Naive B cell (primary cell): ENCODE data around the gene THADA. TPM values are rescaled to one million over a fixed set of nuclear protein-coding genes. Genes with fewer than 3 reads are reported as not detected.

Source experiments
- ATAC-seq, 2 donors: fragments of 150-1000 bp; cut with Tn5 transposase; 2 replicates each; pipeline ENCODE4 v1.10.0; 2021; ENCODE audit warnings: low read depth in 2 of 2, mild to moderate bottlenecking in 2 of 2, moderate library complexity in 2 of 2
- DNase-seq: peaks from one replicate; pipeline ENCODE4 v3.0.0; 2022
- H3K27ac Mint-ChIP-seq, 6 donors: one replicate each; pipeline ENCODE4 v1.8.0; 2020 to 2022; ENCODE audit warnings: mild to moderate bottlenecking in 6 of 6, mixed read lengths in 6 of 6, moderate library complexity in 5 of 6, inconsistent platforms in 2 of 6
- H3K27me3 Mint-ChIP-seq, 3 donors: one replicate each; pipeline ENCODE4 v1.8.0; 2021 to 2022; ENCODE audit warnings: mixed read lengths in 3 of 3, mild to moderate bottlenecking in 1 of 3
- H3K36me3 Mint-ChIP-seq, 2 donors: one replicate each; pipeline ENCODE4 v1.8.0; 2020 to 2022; ENCODE audit warnings: mixed read lengths in 2 of 2, inconsistent platforms in 1 of 2, mild to moderate bottlenecking in 1 of 2
- H3K4me1 Mint-ChIP-seq, 3 donors: one replicate each; pipeline ENCODE4 v1.8.0; 2020 to 2022; ENCODE audit warnings: mixed read lengths in 3 of 3, inconsistent platforms in 1 of 3, mild to moderate bottlenecking in 1 of 3, moderate library complexity in 1 of 3
- H3K4me3 Mint-ChIP-seq, 8 donors: one replicate each; pipeline ENCODE4 v1.8.0; 2020 to 2022; ENCODE audit warnings: mild to moderate bottlenecking in 8 of 8, mixed read lengths in 8 of 8, moderate library complexity in 8 of 8, inconsistent platforms in 2 of 8
- H3K9me3 Mint-ChIP-seq, 7 donors: one replicate each; pipeline ENCODE4 v1.8.0; 2020 to 2022; ENCODE audit warnings: mixed read lengths in 7 of 7, mild to moderate bottlenecking in 5 of 7, inconsistent platforms in 2 of 7, moderate library complexity in 1 of 7
- polyA plus RNA-seq, 6 donors: library from polyadenylated mRNA; unstranded; fragments of 300-500 nt; fragmentation: Illumina TruSeq; gene quantifications; one replicate each; pipeline ENCODE4 v1.2.3, GENCODE V29; 2021; ENCODE audit warnings: low read depth in 6 of 6

THADA gene
- polyA plus RNA-seq, 6 donors from 2014 or later, result 8.3 to 20.2 (median 13.0) TPM

- ATAC-seq (no peak), DNase-seq (no peak)
- peak overlapping the region in 1 of 6 donors; percentile 49 for H3K27ac Mint-ChIP-seq
- H3K4me3 Mint-ChIP-seq, result no peak overlapping the region
- peaks cover 0 to 9% (median 0%) of the 10 kb centered on the region in 7 donors for H3K9me3 Mint-ChIP-seq
- H3K27me3 Mint-ChIP-seq, result no peaks in the 10 kb centered on the region
- peaks cover 4 to 18% (median 5%) of the 10 kb centered on the region in 3 donors for H3K4me1 Mint-ChIP-seq
- peaks cover 18 to 21% of the 10 kb centered on the region in 2 donors for H3K36me3 Mint-ChIP-seq
Measured at GRCh38 chr2:43524177-43524965, 71.5 kb downstream of the THADA start.

- Mint-ChIP-seq H3K4me1 (peaks cover 12 to 30% (median 15%) of the 10 kb centered on the region in 3 donors), H3K9me3 (peaks cover 0 to 9% (median 0%) of the 10 kb centered on the region in 7 donors), H3K27ac (peak overlapping the region in 1 of 6 donors; percentile 4), H3K36me3 (peaks cover 18 to 21% of the 10 kb centered on the region in 2 donors), H3K27me3 (no peaks in the 10 kb centered on the region), H3K4me3 (no peak overlapping the region)
- DNase-seq, result no peak
- ATAC-seq, result no peak
Measured at GRCh38 chr2:43522177-43522576, 73.7 kb downstream of the THADA start.

- Mint-ChIP-seq H3K4me3 (no peak overlapping the region), H3K36me3 (peaks cover 16 to 18% of the 10 kb centered on the region in 2 donors), H3K4me1 (peaks cover 12 to 30% (median 17%) of the 10 kb centered on the region in 3 donors), H3K27me3 (no peaks in the 10 kb centered on the region), H3K9me3 (peaks cover 0 to 9% (median 0%) of the 10 kb centered on the region in 7 donors), H3K27ac (peak overlapping the region in 1 of 6 donors; percentile 4)
- ATAC-seq (no peak), DNase-seq (no peak)
Measured at GRCh38 chr2:43521568-43521967, 74.3 kb downstream of the THADA start.

- H3K4me1 Mint-ChIP-seq, result peaks cover 18 to 36% (median 24%) of the 10 kb centered on the region in 3 donors
- H3K4me3 Mint-ChIP-seq, result no peak overlapping the region
- ATAC-seq (no peak), DNase-seq (no peak)
- peaks cover 10 to 12% of the 10 kb centered on the region in 2 donors for H3K36me3 Mint-ChIP-seq
- no peak overlapping the region for H3K27ac Mint-ChIP-seq
- H3K27me3 Mint-ChIP-seq, result no peaks in the 10 kb centered on the region
- peaks cover 0 to 6% (median 0%) of the 10 kb centered on the region in 7 donors for H3K9me3 Mint-ChIP-seq
Measured at GRCh38 chr2:43520919-43521318, 74.9 kb downstream of the THADA start.

- ATAC-seq, result peak in 1 of 2 donors; percentile 6
- DNase-seq, result no peak
- H3K4me3 Mint-ChIP-seq, result no peak overlapping the region
- H3K4me1 Mint-ChIP-seq, result peaks cover 21 to 34% (median 24%) of the 10 kb centered on the region in 3 donors
- H3K27me3 Mint-ChIP-seq, result no peaks in the 10 kb centered on the region
- H3K36me3 Mint-ChIP-seq, result peaks cover 0 to 3% of the 10 kb centered on the region in 2 donors
- no peaks in the 10 kb centered on the region for H3K9me3 Mint-ChIP-seq
- H3K27ac Mint-ChIP-seq, result peak overlapping the region in 4 of 6 donors; percentile 20 to 48 (median 32)
Measured at GRCh38 chr2:43519643-43520221, 76.1 kb downstream of the THADA start.

- no peak for DNase-seq
- ATAC-seq, result no peak
- H3K9me3 Mint-ChIP-seq, result no peaks in the 10 kb centered on the region
- peaks cover 21 to 32% (median 24%) of the 10 kb centered on the region in 3 donors for H3K4me1 Mint-ChIP-seq
- no peaks in the 10 kb centered on the region for H3K27me3 Mint-ChIP-seq
- H3K27ac Mint-ChIP-seq, result peak overlapping the region in 4 of 6 donors; percentile 2 to 60 (median 32)
- peaks cover 0 to under 1% of the 10 kb centered on the region in 2 donors for H3K36me3 Mint-ChIP-seq
- H3K4me3 Mint-ChIP-seq, result no peak overlapping the region
Measured at GRCh38 chr2:43518718-43519117, 77.1 kb downstream of the THADA start.

- DNase-seq (no peak), ATAC-seq (no peak)
- no peaks in the 10 kb centered on the region for H3K27me3 Mint-ChIP-seq
- no peak overlapping the region for H3K4me3 Mint-ChIP-seq
- no peaks in the 10 kb centered on the region for H3K9me3 Mint-ChIP-seq
- H3K27ac Mint-ChIP-seq, result peak overlapping the region in 5 of 6 donors; percentile 6 to 48 (median 36)
- H3K4me1 Mint-ChIP-seq, result peaks cover 21 to 32% (median 24%) of the 10 kb centered on the region in 3 donors
- no peaks in the 10 kb centered on the region for H3K36me3 Mint-ChIP-seq
Measured at GRCh38 chr2:43518181-43518580, 77.7 kb downstream of the THADA start.

GRCh38 chr2:43515807-43516497, 79.9 kb downstream of the THADA start:
- ATAC-seq, result no peak
- Mint-ChIP-seq H3K9me3 (no peaks in the 10 kb centered on the region), H3K4me1 (peaks cover 17 to 26% (median 23%) of the 10 kb centered on the region in 3 donors), H3K36me3 (peaks cover 6 to 9% of the 10 kb centered on the region in 2 donors), H3K4me3 (peak overlapping the region in 1 of 8 donors; percentile 2), H3K27ac (peak overlapping the region in 4 of 6 donors; percentile 4 to 44 (median 18)), H3K27me3 (no peaks in the 10 kb centered on the region)
- no peak for DNase-seq

GRCh38 chr2:43515248-43515647, 80.6 kb downstream of the THADA start:
- no peaks in the 10 kb centered on the region for H3K27me3 Mint-ChIP-seq
- H3K9me3 Mint-ChIP-seq, result no peaks in the 10 kb centered on the region
- ATAC-seq (no peak), DNase-seq (no peak)
- no peak overlapping the region for H3K27ac Mint-ChIP-seq
- H3K4me1 Mint-ChIP-seq, result peaks cover 17 to 26% (median 23%) of the 10 kb centered on the region in 3 donors
- H3K4me3 Mint-ChIP-seq, result no peak overlapping the region
- peaks cover 6 to 9% of the 10 kb centered on the region in 2 donors for H3K36me3 Mint-ChIP-seq

- H3K36me3 Mint-ChIP-seq, result peaks cover 6 to 9% of the 10 kb centered on the region in 2 donors
- no peak overlapping the region for H3K27ac Mint-ChIP-seq
- H3K27me3 Mint-ChIP-seq, result no peaks in the 10 kb centered on the region
- no peak for DNase-seq
- H3K4me3 Mint-ChIP-seq, result no peak overlapping the region
- peaks cover 15 to 21% (median 18%) of the 10 kb centered on the region in 3 donors for H3K4me1 Mint-ChIP-seq
- no peak for ATAC-seq
- H3K9me3 Mint-ChIP-seq, result no peaks in the 10 kb centered on the region
Measured at GRCh38 chr2:43513796-43514195, 82.0 kb downstream of the THADA start.

- ATAC-seq, result no peak
- no peak overlapping the region for H3K27ac Mint-ChIP-seq
- no peak for DNase-seq
Measured at GRCh38 chr2:43513216-43513615, 82.6 kb downstream of the THADA start.

GRCh38 chr2:43511199-43511598, 84.6 kb downstream of the THADA start:
- H3K9me3 Mint-ChIP-seq, result no peaks in the 10 kb centered on the region
- peaks cover 6 to 15% of the 10 kb centered on the region in 2 donors for H3K36me3 Mint-ChIP-seq
- ATAC-seq, result no peak
- H3K27me3 Mint-ChIP-seq, result no peaks in the 10 kb centered on the region
- H3K4me1 Mint-ChIP-seq, result peaks cover 6 to 7% (median 6%) of the 10 kb centered on the region in 3 donors
- no peak overlapping the region for H3K27ac Mint-ChIP-seq
- H3K4me3 Mint-ChIP-seq, result no peak overlapping the region
- DNase-seq, result no peak

More at GRCh38 chr2:43513216-43513615, 82.6 kb downstream of the THADA start:
- H3K9me3 Mint-ChIP-seq, result no peaks in the 10 kb centered on the region
- H3K27me3 Mint-ChIP-seq, result no peaks in the 10 kb centered on the region
- peaks cover 10 to 17% (median 12%) of the 10 kb centered on the region in 3 donors for H3K4me1 Mint-ChIP-seq
- no peak overlapping the region for H3K4me3 Mint-ChIP-seq
- H3K36me3 Mint-ChIP-seq, result peaks cover 6 to 9% of the 10 kb centered on the region in 2 donors

- Mint-ChIP-seq H3K4me3 (no peak overlapping the region), H3K27ac (peak overlapping the region in 2 of 6 donors; percentile 5 to 25), H3K27me3 (no peaks in the 10 kb centered on the region), H3K36me3 (peaks cover 6 to 15% of the 10 kb centered on the region in 2 donors), H3K9me3 (no peaks in the 10 kb centered on the region), H3K4me1 (no peaks in the 10 kb centered on the region)
- ATAC-seq (no peak), DNase-seq (no peak)
Measured at GRCh38 chr2:43509886-43510285, 86.0 kb downstream of the THADA start.
